Stimulated activated CD8-positive, alpha-beta memory T cell treated with anti-CD3 and anti-CD28 coated beads, Interleukin-15, amount 100 ng/mL, for 4 hours (primary cell): ENCODE measurements around the gene PCLO.
"Not testable (repeated sequence)": the region's sequence is repeated elsewhere in the genome, so short reads cannot be mapped to it uniquely, and the experiment has no call there.

Experiments
- DNase-seq, 2 donors: peaks; one replicate each; pipeline ENCODE4 v3.0.0-alpha.2; 2020; ENCODE audit warnings: low read depth in 2 of 2

The PCLO gene

DNA sequence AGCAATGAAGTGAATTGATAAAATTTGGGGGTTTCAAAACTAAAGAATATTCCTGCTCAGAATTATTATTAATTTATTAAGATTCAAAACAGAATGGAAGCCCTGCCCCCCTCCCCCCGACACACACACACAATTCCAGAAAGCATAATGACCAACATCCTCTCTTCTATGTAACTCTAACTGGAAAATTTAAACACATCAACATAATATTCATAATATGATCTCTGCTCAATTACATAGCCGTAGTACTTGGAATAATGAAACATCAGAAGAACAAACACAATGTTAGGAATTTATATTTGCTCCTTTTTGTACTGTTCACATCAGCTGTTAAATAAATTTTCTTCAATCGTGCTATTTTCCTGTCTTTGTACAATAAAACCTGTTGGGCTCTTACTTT is 20.8 kb downstream of the PCLO start:
- no peak for DNase-seq

DNA sequence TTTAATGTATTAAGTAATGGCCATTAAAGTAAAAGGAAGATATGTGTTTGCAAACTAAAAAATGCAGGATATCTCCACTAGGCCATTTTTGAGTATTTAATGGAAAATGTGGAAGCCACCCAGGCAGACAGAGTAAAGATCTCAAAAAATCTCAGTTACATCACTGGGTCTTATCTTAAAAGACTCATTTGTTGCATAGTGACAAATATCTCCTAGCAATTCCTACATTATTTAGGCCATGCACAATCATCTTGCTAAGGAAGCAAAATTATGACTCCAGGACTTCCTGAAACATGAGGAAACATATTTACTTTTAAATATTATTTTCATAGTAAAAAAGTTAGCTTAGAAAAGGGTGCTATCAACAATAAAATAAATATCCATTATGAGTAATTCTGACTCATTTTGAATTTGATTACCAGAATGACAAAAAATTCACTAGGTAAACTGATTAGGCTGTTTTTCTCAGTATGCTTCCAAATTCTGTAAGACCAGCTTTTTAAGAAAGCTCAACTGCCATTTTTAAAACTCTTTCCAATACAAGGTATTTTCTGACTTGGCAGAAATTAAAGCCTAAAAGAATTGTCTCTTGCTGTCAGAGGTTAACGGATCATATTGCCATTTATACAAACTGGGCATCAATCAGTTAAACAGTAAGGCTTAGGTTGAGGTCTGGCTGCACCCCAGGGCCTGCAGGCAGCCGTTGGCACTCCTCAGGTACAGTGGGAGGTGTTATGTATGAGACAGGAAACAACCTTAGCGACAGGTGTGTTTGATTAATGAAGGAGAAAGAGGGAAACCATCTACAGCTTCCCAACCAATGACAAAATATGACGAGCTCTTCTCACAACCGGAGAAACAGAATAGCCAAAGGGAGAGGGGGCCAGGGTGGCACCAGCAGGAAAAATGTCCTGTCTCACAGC is 31.8 kb downstream of the PCLO start:
- no peak for DNase-seq

DNA sequence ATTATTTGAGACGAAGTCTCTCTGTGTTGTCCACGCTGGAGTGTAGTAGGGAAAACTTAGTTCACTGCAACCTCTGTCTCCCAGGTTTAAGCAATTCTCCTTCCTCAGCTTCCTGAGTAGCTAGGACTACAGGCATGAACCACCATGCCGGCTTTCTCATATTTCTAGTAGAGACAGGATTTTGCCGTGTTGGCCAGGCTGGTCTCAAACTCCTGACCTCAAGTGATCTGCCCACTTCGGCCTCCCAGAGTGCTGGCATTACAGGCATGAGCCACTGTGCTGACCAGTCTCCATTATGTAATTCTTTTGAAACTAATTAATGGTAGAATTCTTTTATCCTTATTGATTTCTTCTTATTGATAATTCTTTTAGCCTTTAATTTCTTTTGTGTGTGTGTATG is 32.5 kb downstream of the PCLO start:
- DNase-seq = no peak

DNA sequence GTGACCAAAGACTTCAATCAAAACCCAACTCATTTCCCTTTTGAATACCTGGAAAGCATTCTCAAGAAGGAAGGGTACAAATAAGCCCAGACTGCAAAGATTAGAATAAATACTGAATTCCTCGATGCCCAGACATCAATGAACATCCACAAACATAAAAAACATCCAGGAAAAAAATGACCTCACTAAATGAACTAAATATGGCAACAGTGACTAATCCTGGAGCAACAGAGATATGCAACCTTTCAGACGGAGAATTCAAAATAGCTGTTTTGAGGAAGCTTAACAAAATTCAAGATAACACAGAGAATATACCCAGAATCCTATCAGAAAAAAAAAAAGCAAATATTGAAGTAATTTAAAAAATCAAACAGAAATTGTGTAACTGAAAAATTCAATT is 43.2 kb downstream of the PCLO start:
- DNase-seq = no peak

DNA sequence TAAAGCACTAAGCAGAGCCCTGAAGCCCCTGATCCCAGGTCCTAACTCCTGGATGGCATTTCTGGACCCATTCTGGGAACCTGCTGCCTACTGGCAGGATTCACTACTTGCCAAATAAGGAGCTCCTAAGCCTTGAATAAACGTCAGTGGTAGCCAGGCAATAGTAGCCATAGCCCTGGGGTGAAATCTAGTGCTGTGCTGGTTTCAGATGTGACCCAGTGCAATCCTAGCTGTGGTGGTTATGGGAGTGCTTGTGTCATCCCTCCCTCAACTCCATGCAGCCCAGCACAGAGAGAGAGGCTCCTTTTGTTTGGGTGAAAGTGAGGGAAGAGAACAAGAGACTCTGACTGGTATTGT is 43.7 kb downstream of the PCLO start:
- DNase-seq = no peak

DNA sequence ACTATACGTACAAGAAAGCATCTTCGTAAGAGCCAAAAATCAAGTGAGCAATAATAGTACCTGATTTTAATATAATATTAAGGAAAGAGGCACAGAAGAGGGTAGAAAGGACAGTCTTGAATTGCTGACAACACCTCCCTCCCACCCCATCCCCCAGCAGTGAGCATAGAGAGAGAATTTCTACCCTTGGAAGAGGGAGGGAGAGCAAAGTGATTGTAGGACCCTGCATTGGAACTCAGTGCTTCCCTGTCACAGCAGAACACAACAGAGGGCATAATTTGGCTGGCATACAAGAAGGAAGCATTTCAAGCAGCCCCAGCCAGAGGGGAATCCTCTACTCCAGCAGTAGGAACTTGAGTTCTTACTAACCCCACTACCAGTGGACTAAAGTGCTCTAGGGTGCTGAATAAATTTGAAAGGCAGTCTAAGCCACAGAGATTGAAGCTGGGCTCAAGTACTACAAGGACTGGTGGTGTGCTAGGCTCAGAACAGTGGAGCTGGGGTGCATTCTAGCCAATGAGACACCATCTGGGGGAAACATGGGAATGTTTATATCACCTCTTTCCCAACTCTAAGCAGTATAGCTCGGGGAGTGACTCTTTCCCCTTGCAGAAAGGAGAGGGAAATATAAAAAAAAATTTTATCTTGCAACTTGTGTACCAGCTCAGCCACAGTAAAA is 44.2 kb downstream of the PCLO start:
- no peak for DNase-seq

DNA sequence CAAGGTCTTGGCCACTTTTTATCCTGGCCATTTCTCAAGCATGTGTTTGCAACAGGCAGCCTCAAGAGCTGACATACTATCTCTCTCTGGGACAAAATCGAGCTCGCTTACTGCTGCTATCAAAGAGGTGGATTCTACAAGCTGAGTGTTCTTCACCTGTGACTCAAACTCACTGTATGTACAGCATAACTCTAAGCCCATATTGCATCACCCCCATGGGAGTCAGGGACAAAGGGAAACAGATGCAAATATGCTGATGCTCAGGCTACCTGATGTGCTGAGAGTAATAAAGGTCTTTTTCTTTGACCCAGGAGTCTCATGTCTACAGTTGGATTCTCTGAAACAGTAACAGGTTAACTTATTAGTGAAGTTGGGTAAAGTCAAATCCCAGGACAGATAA is 45.2 kb downstream of the PCLO start:
- no peak for DNase-seq

DNA sequence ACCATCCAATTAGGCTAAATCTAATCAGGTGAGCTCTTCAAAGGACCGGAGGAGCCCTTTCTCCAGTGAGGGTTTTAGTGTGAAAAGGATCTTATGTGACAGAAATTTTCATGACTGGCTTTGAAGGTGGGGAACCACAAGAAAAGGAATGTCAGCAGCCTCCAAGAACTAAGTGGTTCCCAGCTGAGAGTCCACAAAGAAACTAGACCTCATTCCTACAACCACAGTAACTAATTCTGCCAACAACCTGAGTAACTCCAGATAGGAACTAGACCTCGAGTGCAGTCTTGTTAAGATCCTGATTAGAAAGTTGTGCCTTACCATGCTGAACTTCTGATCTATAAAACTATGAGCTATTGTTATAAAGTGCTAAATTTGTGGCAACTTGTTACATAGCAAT is 51.3 kb downstream of the PCLO start:
- no peak for DNase-seq

DNA sequence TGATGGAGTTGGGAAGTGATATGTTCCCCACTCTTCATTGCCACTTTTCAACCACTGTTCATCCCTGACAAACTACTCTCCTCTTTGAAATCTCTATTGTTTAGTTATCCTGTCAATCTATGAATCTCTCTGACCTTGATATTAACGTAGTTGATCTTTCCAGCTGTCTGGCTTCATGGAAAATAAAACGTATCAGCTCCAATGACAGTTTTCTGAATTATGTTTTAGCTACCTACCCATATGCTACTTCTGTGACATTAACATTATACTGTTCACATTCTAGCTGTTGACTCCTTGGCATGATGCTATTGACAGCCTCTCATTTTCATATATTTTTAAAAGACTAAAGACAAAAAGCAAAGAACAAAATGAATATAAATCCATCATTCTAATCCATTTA is 53.3 kb downstream of the PCLO start:
- no peak for DNase-seq

DNA sequence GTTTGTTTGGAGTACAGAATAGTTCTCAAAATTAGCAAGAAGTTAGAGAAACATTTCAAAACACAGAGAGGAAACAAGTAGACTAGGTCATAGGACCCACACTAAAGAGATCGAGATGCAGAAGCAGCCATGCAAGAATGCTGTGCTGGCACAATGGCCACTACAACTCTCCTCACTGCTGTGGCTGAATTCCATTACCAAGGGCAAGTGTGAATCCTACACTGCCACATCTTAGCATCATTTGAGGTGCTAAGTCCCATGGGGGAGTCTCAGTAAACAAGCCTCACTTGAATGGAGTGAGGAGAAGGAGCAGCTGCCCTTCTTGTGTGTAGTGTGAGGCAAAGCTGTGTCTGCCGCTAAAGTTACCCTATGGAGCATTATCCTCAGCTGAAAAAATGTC is 56.7 kb downstream of the PCLO start:
- DNase-seq = no peak

DNA sequence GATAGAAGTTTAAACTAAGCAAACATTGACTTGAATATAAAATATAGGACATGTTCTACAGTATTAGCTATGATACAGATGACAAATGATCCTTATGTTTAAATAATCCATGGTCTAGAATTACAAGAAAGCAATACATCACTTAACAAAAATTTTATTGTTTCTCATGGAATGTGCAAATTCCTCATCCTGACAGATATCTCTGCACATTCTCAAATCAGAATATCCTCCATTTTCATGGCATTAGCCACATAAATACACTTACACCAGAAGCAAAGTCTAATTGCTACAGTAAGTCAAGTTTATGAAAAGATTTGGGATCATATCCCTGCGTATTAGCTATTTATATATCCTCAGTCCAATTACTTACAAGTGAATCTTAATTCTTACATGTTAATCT is 57.6 kb downstream of the PCLO start:
- no peak for DNase-seq

DNA sequence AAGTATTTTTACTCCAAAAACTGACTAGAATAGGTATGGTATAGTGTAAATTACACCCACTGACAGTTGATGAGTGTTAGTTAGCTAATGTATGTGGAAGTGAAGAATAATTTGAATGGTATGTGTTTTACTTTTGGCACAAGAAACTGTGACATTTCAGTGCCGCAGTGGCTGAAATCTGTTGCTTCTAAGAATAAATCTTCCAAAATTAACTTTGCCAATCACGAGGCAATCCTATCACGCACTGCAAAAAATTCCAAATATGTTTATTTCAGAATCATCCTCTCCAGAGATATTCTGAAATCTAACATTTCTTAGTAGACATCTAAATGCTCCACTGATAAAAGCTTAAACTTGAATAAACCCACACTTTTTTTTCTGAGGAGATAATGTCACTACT is 61.2 kb downstream of the PCLO start:
- DNase-seq = no peak

DNA sequence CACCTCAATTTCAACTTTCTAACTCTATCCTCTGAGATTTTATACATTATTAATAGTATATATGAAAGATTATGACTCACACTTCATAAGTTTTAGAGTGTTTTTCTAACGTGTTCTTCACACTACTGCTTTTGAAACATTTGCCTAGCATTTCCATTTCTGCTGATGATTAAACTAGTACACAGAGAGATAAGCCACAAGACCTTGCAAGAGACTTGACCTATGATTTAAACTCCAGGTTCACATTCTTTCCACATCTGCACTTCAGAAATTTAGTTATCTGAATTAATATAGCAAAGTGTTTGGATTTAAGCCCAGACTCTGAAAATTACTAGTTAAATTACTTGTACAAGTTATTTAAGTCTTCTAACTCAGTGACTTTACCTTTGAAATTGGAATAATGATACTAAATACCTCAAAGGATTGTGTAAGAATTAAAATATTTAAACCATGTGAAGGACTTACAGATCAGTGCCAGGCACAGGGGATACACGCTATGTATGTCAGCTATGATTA is 66.6 kb downstream of the PCLO start:
- DNase-seq = no peak

DNA sequence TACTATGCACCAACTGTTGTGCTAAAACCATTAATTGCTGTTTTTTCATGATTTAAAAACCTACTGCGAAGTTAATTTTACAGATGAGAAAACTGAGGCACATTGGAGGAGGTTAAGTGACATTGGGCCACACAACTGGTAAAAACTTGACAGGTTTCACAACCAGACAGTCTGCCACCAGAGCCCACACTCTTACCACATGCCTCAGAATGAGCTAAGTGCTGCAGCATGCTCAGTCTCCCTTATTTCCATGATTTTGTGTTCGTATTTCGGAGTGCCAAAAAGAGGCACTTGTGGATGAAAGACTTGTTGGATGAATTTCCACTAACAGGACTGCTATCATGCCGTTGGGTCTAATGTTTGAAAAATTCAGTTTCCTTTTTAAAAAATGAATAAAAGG is 77.4 kb downstream of the PCLO start:
- no peak for DNase-seq

DNA sequence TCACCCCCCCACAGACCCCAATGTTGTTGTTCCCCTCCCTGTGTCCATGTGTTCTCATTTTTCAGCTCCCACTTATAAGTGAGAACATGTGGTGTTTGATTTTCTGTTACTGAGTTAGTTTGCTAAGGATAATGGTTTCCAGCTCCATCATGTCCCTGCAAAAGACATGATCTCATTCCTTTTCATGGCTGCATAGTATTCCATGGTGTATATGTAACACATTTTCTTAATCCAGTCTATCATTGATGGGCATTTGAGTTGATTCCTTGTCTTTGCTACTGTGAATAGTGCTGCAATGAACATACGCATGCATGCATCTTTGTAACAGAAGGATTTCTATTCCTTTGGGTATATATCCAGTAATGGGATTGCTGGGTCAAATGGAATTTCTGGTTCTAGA is 82.8 kb downstream of the PCLO start:
- not testable (repeated sequence) for DNase-seq

DNA sequence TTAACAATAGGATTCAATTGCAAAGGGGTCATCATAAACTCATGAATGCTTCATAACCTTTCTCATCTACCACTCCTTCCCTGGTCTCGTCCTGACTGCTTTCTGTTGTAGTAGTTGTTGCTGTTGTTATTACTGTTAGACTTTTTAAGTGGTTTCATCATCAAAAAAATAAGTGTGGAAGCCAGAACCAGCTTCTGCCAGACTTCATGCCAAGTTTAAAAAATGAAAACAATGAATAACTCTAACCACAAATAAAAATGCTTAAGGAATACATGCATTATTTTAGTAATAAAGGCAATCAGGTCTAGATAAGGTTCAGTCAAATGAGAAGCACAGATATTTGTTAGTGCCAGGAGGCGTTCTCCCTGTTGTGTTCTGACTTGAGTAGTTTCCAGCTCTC is 85.4 kb downstream of the PCLO start:
- no peak for DNase-seq

DNA sequence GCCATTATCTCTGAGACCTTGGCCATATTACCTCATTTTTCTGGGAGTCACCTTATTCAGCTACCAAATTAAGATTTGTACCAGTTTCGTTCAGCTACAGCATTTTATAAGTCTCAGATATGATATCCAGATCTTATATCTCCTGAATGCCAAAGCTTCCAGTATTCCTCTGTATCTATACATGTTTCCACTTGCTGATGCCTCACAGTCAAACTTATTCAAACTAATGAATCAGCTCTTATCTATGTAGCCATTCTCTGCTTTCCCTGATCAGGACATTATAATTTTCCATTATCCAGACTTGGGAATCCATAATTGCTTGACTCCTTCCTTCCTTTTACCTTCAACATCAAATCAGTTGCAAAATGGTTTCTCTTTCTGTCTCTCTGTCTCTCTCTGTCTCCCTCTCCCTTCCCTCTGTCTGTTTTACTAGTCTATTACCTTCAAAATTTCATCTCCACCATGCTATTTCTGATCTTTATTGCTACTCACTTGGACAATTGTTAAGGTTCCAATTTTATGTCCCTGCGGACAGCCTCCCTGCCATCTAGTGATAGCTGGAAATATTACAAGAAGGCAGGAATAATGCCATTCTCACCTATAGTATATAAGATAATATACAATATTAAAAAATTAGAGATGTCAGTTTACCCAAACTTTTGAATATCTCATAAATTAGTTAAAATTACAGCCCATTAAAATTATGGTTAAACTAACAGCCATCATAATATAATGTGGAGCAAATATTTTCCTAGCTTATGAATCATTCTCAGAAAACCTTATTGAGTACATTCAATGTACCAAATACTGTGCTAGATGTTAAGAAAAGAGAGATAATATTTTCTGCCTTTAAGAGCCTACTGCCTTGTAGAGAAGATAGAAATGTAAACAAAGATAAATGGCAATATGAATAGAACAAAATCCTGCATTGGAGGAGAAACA is 89.8 kb downstream of the PCLO start:
- no peak for DNase-seq

DNA sequence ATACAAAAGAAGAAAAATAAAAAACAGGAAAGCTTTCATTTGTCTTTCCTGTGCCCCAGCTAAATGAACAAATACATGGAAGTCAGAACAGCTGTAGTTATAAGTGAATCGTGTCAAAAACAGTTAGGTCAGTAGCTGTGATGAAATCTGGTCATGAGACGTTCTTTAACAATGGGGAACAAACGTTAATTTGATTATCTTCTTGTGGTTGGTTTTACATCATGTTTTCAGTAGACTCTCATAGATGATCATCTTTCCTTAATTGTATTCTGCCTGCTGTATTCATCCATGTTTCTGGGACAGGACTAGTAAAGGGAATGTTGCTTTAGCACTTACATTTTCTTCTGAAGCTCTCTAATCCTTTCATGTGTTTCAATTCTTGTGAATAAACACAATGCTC is 97.0 kb downstream of the PCLO start:
- DNase-seq = no peak

DNA sequence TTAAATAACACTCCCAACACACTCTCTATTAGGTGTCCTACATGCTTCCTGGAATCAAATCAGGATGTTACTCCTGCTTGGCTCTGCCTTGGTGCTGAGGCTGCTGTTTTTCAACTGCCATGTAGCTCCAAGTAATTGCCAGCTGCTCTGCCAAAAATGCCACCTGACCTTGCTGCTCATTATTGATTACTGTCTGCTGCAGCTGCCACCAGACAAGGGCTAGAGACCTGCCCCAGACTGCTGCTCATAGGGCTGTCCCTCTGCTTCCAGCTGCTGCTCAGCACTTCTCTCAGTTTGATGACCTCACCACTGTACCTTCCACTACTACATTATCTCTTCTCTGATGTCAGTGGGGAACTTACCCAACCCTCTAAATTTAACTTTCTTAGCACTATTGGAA is 102.5 kb downstream of the PCLO start:
- DNase-seq = no peak

DNA sequence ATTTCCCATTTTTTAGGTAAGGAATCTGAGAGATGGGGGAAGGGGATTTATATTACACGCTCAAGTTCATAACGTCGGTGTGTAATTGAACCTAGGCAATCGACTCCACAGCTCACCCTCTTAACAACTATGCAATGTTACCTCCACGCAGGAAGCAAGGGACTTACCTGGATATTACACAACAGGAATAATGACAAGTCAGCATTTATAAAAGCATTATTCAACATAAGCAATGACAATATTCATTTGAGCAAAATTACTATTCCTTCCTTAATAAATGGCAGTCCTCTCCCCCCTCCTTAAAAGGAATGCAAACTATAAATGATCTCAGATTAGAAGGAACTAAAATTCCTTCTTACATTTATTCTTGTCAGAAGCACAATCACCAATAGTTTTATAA is 104.0 kb downstream of the PCLO start:
- no peak for DNase-seq

DNA sequence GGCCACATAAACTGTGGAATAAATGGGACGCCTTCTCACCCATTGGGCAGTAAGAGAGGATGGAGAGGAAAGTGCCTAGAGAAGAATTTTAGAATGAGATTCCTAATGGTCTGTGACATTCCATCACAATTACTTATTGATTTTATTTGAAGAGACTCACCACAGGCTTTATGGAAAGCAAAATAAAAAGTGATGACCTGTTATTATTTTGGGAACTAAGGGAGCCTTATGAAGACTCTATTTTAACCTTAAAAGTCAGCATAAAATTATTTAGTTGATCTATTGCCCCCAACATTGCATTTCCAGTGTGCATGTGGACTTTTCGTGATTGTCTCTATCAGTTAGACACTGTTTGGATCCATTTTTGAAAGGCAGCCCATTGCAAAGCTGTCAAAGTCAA is 107.5 kb downstream of the PCLO start:
- no peak for DNase-seq

DNA sequence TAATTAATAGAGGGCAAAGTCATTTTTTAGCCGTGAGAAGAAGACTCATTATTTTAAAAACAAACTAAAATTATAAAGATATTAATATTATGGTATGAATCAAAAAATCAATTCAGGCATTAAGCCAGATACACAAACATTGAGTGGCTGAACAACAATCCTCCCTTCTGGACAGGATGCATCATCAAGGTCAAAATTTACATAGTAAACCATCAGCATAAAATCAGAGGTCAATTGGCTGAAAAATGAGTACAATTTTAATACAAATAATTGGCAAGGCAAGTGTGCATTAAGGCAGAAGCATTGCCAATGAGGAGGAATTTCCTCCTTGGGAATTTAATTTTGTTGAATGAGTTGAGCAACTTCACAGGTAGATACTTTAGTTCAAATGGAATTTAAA is 108.2 kb downstream of the PCLO start:
- DNase-seq = no peak
